Liver (tissue), 9 donors: ENCODE data around the gene SUCO. TPM values are rescaled to one million over a fixed set of nuclear protein-coding genes. Genes with fewer than 3 reads are reported as not detected.

ENCODE experiments used
- DNase-seq: peaks from one replicate; pipeline ENCODE4 v3.0.0-alpha.2; 2017; ENCODE audit warnings: low spot score
- H3K27ac ChIP-seq, 2 donors: one replicate each; pipeline ENCODE4 v1.7.0; 2013; ENCODE audit warnings: inconsistent platforms in 2 of 2, low read length in 2 of 2, control low read depth in 1 of 2, low read depth in 1 of 2, mild to moderate bottlenecking in 1 of 2
- H3K27me3 ChIP-seq, 4 donors: one replicate each; pipeline versions ENCODE4 v1.6.1 to v1.7.0; 2013; ENCODE audit warnings: low read length in 3 of 4, inconsistent platforms in 1 of 4, mild to moderate bottlenecking in 1 of 4, moderate library complexity in 1 of 4; ENCODE audit not compliant: control insufficient read depth in 4 of 4, insufficient read depth in 4 of 4
- H3K36me3 ChIP-seq, 4 donors: one replicate each; pipeline versions ENCODE4 v1.6.1 to v1.7.0; 2013; ENCODE audit warnings: low read length in 3 of 4, mild to moderate bottlenecking in 3 of 4, low read depth in 1 of 4, moderate library complexity in 1 of 4; ENCODE audit not compliant: control insufficient read depth in 4 of 4, insufficient read depth in 3 of 4
- H3K4me1 ChIP-seq, 4 donors: one replicate each; pipeline versions ENCODE4 v1.6.1 to v1.7.0; 2013; ENCODE audit warnings: low read length in 3 of 4, mild to moderate bottlenecking in 3 of 4, moderate library complexity in 1 of 4; ENCODE audit not compliant: control insufficient read depth in 4 of 4, insufficient read depth in 4 of 4
- H3K4me3 ChIP-seq, 3 donors: one replicate each; pipeline versions ENCODE4 v1.6.1 to v1.7.0; 2013; ENCODE audit warnings: low read length in 3 of 3, control low read depth in 1 of 3, low read depth in 1 of 3, mild to moderate bottlenecking in 1 of 3
- H3K9ac ChIP-seq, 2 donors: one replicate each; pipeline ENCODE4 v1.7.0; 2013; ENCODE audit warnings: low read length in 2 of 2, mild to moderate bottlenecking in 2 of 2, moderate library complexity in 2 of 2, control low read depth in 1 of 2, low read depth in 1 of 2
- H3K9me3 ChIP-seq, 4 donors: one replicate each; pipeline versions ENCODE4 v1.6.1 to v1.7.0; 2013; ENCODE audit warnings: low read length in 3 of 4; ENCODE audit not compliant: control insufficient read depth in 4 of 4
- EGR1 ChIP-seq, 2 donors: IDR thresholded peaks; 2 replicates each; pipeline ENCODE4 v1.6.1; 2016 to 2018; ENCODE audit warnings: antibody characterized with exemption in 2 of 2, low read depth in 2 of 2
- FOXA1 ChIP-seq: IDR thresholded peaks from 2 replicates; pipeline ENCODE4 v1.6.1; 2016; ENCODE audit warnings: antibody characterized with exemption
- FOXA2 ChIP-seq: IDR thresholded peaks from 2 replicates; pipeline ENCODE4 v1.6.1; 2016; ENCODE audit warnings: antibody characterized with exemption
- GABPA ChIP-seq, 2 donors: IDR thresholded peaks in 1 of 2; conservative IDR thresholded peaks in 1 of 2; 2 replicates each; pipeline ENCODE4 v1.6.1; 2016; ENCODE audit warnings: antibody characterized with exemption in 2 of 2, mild to moderate bottlenecking in 1 of 2, moderate library complexity in 1 of 2
- HNF4A ChIP-seq, 2 donors: conservative IDR thresholded peaks; 2 replicates each; pipeline ENCODE4 v1.6.1; 2016; ENCODE audit warnings: antibody characterized with exemption in 2 of 2, mild to moderate bottlenecking in 2 of 2
- HNF4G ChIP-seq: IDR thresholded peaks from 2 replicates; pipeline ENCODE4 v1.6.1; 2016; ENCODE audit warnings: antibody characterized with exemption
- JUND ChIP-seq, 2 donors: IDR thresholded peaks; 2 replicates each; pipeline ENCODE4 v1.6.1; 2016; ENCODE audit warnings: antibody characterized with exemption in 2 of 2
- NR2F2 ChIP-seq: IDR thresholded peaks from 2 replicates; pipeline ENCODE4 v1.6.1; 2016; ENCODE audit warnings: antibody characterized with exemption
- RAD21 ChIP-seq, 2 donors: IDR thresholded peaks; 2 replicates each; pipeline ENCODE4 v1.6.1; 2016; ENCODE audit warnings: antibody characterized with exemption in 2 of 2, mild to moderate bottlenecking in 2 of 2
- RXRA ChIP-seq, 2 donors: IDR thresholded peaks; 2 replicates each; pipeline ENCODE4 v1.6.1; 2017 to 2018; ENCODE audit warnings: antibody characterized with exemption in 2 of 2, mild to moderate bottlenecking in 1 of 2
- SP1 ChIP-seq: IDR thresholded peaks from 2 replicates; pipeline ENCODE4 v1.6.1; 2018; ENCODE audit warnings: antibody characterized with exemption, mild to moderate bottlenecking
- TAF1 ChIP-seq: conservative IDR thresholded peaks from 2 replicates; pipeline ENCODE4 v1.6.1; 2016; ENCODE audit warnings: antibody characterized with exemption, mild to moderate bottlenecking
- YY1 ChIP-seq: IDR thresholded peaks from 2 replicates; pipeline ENCODE4 v1.6.1; 2016; ENCODE audit warnings: antibody characterized with exemption, mild to moderate bottlenecking
- WGBS: extraction: QIAGEN DNeasy Blood & Tissue Kit; methylation state at CpG from one replicate; pipeline ENCODE4 v1.1.7; 2013; 5-methylcytosine and 5-hydroxymethylcytosine counted together
- polyA plus RNA-seq, 2 donors: library from polyadenylated mRNA; stranded (reverse) in 1 of 2; unstranded in 1 of 2; fragments of 200-250 nt in 1 of 2; fragments of >200 nt in 1 of 2; fragmentation: Nextera tagmentation in 1 of 2; extraction: Ambion mirVana in 1 of 2; gene quantifications; one replicate each; pipeline versions ENCODE4 v1.2.1 to v1.2.3, GENCODE V29; 2013 to 2015
- total RNA-seq, 2 donors: library from RNA; depleted of rRNA; stranded (reverse); fragments of >200 nt; gene quantifications; one replicate each; pipeline ENCODE4 v1.2.3, GENCODE V29; 2014
- TF ChIP-seq, protein P1 (sequence below): IDR thresholded peaks from 2 replicates; pipeline ENCODE4 v1.6.1; 2016; ENCODE audit warnings: antibody characterized with exemption
- TF ChIP-seq, protein P2 (sequence below): IDR thresholded peaks from 2 replicates; pipeline ENCODE4 v1.6.1; 2016; ENCODE audit warnings: antibody characterized with exemption
- TF ChIP-seq, protein P3 (sequence below): fragments of 150-350 bp; IDR thresholded peaks from 2 replicates; pipeline ENCODE4 v1.5.1; 2017; ENCODE audit warnings: improper control_type of control experiment, low read depth, low read length; ENCODE audit not compliant: missing input control
- TF ChIP-seq, protein P4 (sequence below): IDR thresholded peaks from 2 replicates; pipeline ENCODE4 v1.6.1; 2016; ENCODE audit warnings: antibody characterized with exemption, mild to moderate bottlenecking
- TF ChIP-seq, protein P5 (sequence below): IDR thresholded peaks from 2 replicates; pipeline ENCODE4 v1.6.1; 2016; ENCODE audit warnings: antibody characterized with exemption
- donor health status: healthy.
- donor health status: healthy.
- donor health status: healthy.
- donor health status: healthy.
- donor health status: healthy.

Gene SUCO
- total and polyA plus RNA-seq, 4 donors: 2.8 to 38.1 (median 8.5) TPM

DNA sequence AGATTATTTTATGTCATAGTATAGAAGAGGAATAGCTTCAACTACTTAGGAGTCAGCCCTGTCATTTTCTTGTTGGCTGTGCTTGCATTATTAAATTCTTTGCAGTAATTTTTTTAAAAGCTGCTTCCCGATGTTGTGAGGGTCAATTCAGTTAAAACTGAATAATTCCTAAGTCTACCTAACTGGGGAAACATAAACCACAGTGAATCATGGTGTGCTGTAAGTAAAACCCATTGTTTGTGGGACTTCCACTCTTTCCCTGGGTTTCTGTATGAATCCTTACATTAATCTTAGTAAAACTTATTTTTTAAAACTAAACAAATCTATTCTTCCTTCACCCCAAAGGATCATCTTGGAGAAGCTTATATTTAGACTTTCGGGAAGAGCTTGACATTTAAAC, 4.4 kb downstream of the SUCO start (continued):
- TF ChIP-seq, protein P1, sequence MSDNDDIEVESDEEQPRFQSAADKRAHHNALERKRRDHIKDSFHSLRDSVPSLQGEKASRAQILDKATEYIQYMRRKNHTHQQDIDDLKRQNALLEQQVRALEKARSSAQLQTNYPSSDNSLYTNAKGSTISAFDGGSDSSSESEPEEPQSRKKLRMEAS: no peak

DNA sequence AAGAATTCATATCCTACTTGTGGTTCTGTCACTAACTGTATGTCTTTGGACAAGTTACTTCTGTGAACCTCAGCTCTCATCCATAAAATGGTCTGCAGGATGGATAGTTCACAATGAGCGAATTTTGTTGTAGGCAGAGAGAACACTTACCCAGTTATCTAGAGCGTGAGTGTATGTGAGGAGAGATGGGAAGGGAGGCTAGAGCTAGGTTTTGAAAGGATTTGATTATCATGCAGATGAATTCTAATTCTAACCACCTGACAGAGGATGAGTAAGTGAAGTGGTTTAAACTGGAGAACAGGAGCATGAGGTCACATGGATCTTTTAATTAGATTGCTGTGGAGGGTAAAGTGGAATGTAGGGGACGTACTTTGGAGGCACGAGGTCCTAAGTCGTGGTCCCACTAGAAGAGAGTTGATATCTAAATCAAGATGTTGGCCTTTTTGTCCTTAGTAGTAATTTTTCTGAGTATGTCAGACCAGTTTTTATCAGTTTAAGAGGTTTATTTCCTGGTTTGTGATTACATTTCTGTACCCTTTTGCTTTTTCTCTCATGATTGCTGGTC, 5.0 kb downstream of the SUCO start:
- 94% methylated on average over 5 of the region's 5 CpGs for WGBS
- Histone ChIP-seq H3K36me3 (no peaks in the 10 kb centered on the region), H3K9ac (no peak overlapping the region), H3K27ac (no peak overlapping the region), H3K27me3 (no peaks in the 10 kb centered on the region), H3K4me3 (no peak overlapping the region), H3K4me1 (peaks cover 6 to 16% (median 6%) of the 10 kb centered on the region in 4 donors), H3K9me3 (no peaks in the 10 kb centered on the region)
- no peak for DNase-seq
- no peak for TF ChIP-seq HNF4A (conservative IDR thresholded peaks at IDR 0.05)
- no peak for TF ChIP-seq SP1
- TF ChIP-seq, protein P2, sequence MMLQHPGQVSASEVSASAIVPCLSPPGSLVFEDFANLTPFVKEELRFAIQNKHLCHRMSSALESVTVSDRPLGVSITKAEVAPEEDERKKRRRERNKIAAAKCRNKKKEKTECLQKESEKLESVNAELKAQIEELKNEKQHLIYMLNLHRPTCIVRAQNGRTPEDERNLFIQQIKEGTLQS: no peak

DNA sequence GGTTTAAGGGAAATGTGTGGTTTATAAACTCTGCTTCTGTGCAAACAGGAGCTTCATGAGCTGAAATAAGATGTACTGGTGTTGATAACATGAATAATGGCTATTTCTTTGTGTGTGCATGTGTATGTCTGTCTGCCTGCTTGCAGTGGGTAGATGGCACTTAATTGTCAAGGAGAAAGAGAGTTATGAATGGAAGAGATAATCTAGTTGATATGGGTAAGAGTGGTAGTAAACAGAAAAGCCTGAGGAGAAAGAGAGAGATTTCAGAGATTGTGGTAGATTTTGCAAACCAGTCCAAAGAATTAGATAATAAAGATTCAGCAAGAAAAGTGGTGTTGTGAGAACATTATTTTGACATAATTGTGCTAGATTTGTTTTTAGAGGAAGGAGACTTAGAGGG, 7.7 kb downstream of the SUCO start:
- DNase-seq: no peak
- H3K9ac ChIP-seq: no peak overlapping the region
- peaks cover 0 to 4% (median 2%) of the 10 kb centered on the region in 4 donors for H3K4me1 ChIP-seq
- H3K4me3 ChIP-seq: no peak overlapping the region
- TF ChIP-seq, protein P3, sequence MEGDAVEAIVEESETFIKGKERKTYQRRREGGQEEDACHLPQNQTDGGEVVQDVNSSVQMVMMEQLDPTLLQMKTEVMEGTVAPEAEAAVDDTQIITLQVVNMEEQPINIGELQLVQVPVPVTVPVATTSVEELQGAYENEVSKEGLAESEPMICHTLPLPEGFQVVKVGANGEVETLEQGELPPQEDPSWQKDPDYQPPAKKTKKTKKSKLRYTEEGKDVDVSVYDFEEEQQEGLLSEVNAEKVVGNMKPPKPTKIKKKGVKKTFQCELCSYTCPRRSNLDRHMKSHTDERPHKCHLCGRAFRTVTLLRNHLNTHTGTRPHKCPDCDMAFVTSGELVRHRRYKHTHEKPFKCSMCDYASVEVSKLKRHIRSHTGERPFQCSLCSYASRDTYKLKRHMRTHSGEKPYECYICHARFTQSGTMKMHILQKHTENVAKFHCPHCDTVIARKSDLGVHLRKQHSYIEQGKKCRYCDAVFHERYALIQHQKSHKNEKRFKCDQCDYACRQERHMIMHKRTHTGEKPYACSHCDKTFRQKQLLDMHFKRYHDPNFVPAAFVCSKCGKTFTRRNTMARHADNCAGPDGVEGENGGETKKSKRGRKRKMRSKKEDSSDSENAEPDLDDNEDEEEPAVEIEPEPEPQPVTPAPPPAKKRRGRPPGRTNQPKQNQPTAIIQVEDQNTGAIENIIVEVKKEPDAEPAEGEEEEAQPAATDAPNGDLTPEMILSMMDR: no peak
- TF ChIP-seq NR2F2 (no peak), RXRA (IDR thresholded peaks at IDR 0.05) (no peak), FOXA1 (no peak), RAD21 (IDR thresholded peaks at IDR 0.05) (no peak), HNF4G (no peak), SP1 (no peak), JUND (IDR thresholded peaks at IDR 0.05) (no peak), TAF1 (no peak), FOXA2 (no peak), YY1 (no peak), EGR1 (IDR thresholded peaks at IDR 0.05; ENCODE audit: low read depth in 2 of 2) (no peak), HNF4A (conservative IDR thresholded peaks at IDR 0.05) (no peak), GABPA (IDR thresholded peaks at IDR 0.05 in 1 of 2, conservative IDR thresholded peaks at IDR 0.05 in 1 of 2) (no peak)
- TF ChIP-seq, protein P4, sequence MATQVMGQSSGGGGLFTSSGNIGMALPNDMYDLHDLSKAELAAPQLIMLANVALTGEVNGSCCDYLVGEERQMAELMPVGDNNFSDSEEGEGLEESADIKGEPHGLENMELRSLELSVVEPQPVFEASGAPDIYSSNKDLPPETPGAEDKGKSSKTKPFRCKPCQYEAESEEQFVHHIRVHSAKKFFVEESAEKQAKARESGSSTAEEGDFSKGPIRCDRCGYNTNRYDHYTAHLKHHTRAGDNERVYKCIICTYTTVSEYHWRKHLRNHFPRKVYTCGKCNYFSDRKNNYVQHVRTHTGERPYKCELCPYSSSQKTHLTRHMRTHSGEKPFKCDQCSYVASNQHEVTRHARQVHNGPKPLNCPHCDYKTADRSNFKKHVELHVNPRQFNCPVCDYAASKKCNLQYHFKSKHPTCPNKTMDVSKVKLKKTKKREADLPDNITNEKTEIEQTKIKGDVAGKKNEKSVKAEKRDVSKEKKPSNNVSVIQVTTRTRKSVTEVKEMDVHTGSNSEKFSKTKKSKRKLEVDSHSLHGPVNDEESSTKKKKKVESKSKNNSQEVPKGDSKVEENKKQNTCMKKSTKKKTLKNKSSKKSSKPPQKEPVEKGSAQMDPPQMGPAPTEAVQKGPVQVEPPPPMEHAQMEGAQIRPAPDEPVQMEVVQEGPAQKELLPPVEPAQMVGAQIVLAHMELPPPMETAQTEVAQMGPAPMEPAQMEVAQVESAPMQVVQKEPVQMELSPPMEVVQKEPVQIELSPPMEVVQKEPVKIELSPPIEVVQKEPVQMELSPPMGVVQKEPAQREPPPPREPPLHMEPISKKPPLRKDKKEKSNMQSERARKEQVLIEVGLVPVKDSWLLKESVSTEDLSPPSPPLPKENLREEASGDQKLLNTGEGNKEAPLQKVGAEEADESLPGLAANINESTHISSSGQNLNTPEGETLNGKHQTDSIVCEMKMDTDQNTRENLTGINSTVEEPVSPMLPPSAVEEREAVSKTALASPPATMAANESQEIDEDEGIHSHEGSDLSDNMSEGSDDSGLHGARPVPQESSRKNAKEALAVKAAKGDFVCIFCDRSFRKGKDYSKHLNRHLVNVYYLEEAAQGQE: no peak
- TF ChIP-seq, protein P2: no peak
- TF ChIP-seq, protein P1: no peak
- TF ChIP-seq, protein P5, sequence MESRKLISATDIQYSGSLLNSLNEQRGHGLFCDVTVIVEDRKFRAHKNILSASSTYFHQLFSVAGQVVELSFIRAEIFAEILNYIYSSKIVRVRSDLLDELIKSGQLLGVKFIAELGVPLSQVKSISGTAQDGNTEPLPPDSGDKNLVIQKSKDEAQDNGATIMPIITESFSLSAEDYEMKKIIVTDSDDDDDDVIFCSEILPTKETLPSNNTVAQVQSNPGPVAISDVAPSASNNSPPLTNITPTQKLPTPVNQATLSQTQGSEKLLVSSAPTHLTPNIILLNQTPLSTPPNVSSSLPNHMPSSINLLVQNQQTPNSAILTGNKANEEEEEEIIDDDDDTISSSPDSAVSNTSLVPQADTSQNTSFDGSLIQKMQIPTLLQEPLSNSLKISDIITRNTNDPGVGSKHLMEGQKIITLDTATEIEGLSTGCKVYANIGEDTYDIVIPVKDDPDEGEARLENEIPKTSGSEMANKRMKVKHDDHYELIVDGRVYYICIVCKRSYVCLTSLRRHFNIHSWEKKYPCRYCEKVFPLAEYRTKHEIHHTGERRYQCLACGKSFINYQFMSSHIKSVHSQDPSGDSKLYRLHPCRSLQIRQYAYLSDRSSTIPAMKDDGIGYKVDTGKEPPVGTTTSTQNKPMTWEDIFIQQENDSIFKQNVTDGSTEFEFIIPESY: no peak
- no peak overlapping the region for H3K27ac ChIP-seq
- no peaks in the 10 kb centered on the region for H3K27me3 ChIP-seq
- no peaks in the 10 kb centered on the region for H3K36me3 ChIP-seq
- no peaks in the 10 kb centered on the region for H3K9me3 ChIP-seq
